K562 (cell line): Measurements from ENCODE around the gene ITPR1. TPM values are rescaled to one million over a fixed set of nuclear protein-coding genes. Genes with fewer than 3 reads are reported as not detected.

Experiments
- ATAC-seq: fragments of 200-7000 bp; cut with Tn5 transposase; 3 replicates; pipeline ENCODE4 v1.9.1; 2020; ENCODE audit warnings: moderate library complexity
- BruUV-seq: library from RNA; stranded (reverse); fragments of 400-500 nt; replicated peaks from 2 replicates; lab custom pipeline; 2021; lab: Mats Ljungman, UMichigan
- CTCF ChIA-PET: fragments of 300-600 bp; formaldehyde crosslinking; extraction: SDS; loops from one replicate; lab custom pipeline; 2021; ENCODE audit warnings: low intra/inter-chr PET ratio; lab: Yijun Ruan, JAX
- POLR2A ChIA-PET: fragments of 300-600, 350-650 bp; sonication (Branson Sonifier 250); formaldehyde crosslinking; extraction: SDS; loops from one replicate; lab custom pipeline; 2021; ENCODE audit warnings: antibody characterized with exemption, inconsistent platforms; lab: Yijun Ruan, JAX
- DNase-seq, 4 experiments: peaks; one replicate each; pipeline versions ENCODE4 v3.0.0 to v3.0.0-alpha.2; 2011 to 2018; ENCODE audit warnings: low spot score in 3 of 4, mixed read lengths in 3 of 4; ENCODE audit errors: extremely low read depth in 1 of 4
- FAIRE-seq: peaks from 2 replicates; lab custom pipeline; 2011; peaks lifted over from hg19 to GRCh38; lab: Jason Lieb, UNC
- H2AFZ ChIP-seq: 2 replicates; pipeline ENCODE4 v1.6.0; 2011; ENCODE audit warnings: low read depth, low read length, control low read depth, inconsistent platforms
- H3K27ac ChIP-seq: fragments of 200-600 bp; 3 replicates; pipeline ENCODE4 v1.8.0; 2011; ENCODE audit warnings: low read depth, mild to moderate bottlenecking, control low read depth, inconsistent platforms, low read length, moderate library complexity, mixed read lengths; ENCODE audit errors: extremely low read depth
- H3K27me3 ChIP-seq, 2 experiments: fragments of 300-600 bp in 1 of 2; 2 replicates in 1 of 2; 3 replicates in 1 of 2; pipeline versions ENCODE4 v1.6.0 to v1.8.0; 2011; ENCODE audit warnings: inconsistent platforms in 2 of 2, low read length in 2 of 2, mild to moderate bottlenecking in 1 of 2, mixed read lengths in 1 of 2, moderate library complexity in 1 of 2; ENCODE audit not compliant: control insufficient read depth in 2 of 2, insufficient read depth in 2 of 2
- H3K36me3 ChIP-seq: fragments of 300-600 bp; 3 replicates; pipeline ENCODE4 v1.8.0; 2011; ENCODE audit warnings: mild to moderate bottlenecking, low read length, inconsistent platforms; ENCODE audit not compliant: control insufficient read depth, insufficient read depth
- H3K4me1 ChIP-seq, 2 experiments: fragments of 200-600 bp in 1 of 2; replicated peaks in 1 of 2; 2 replicates in 1 of 2; 3 replicates in 1 of 2; pipeline versions ENCODE4 v1.5.1 to v1.8.0; 2011; ENCODE audit warnings: inconsistent platforms in 2 of 2, low read length in 2 of 2, mild to moderate bottlenecking in 1 of 2, mixed read lengths in 1 of 2, moderate library complexity in 1 of 2; ENCODE audit not compliant: control insufficient read depth in 2 of 2, insufficient read depth in 2 of 2
- H3K4me2 ChIP-seq: 2 replicates; pipeline ENCODE4 v1.6.1; 2011; ENCODE audit warnings: low read length, control low read depth, inconsistent platforms, mixed read lengths; ENCODE audit not compliant: insufficient read depth
- H3K4me3 ChIP-seq: fragments of 200-600 bp; sonication (generic), shearing (Covaris generic); 2 replicates; pipeline ENCODE4 v1.5.1; 2016; ENCODE audit warnings: control low read depth, inconsistent platforms
- H3K79me2 ChIP-seq: fragments of 200-600 bp; 3 replicates; pipeline ENCODE4 v1.8.0; 2011; ENCODE audit warnings: low read length, inconsistent platforms; ENCODE audit not compliant: control insufficient read depth, insufficient read depth
- H3K9ac ChIP-seq, 2 experiments: 2 replicates each; pipeline versions ENCODE4 v1.6.0 to v1.6.1; 2011; ENCODE audit warnings: low read depth in 2 of 2, low read length in 2 of 2, control low read depth in 1 of 2, inconsistent platforms in 1 of 2, mild to moderate bottlenecking in 1 of 2, mixed read lengths in 1 of 2; ENCODE audit not compliant: insufficient read depth in 1 of 2
- H3K9me1 ChIP-seq: one replicate; pipeline ENCODE4 v1.6.0; 2011; ENCODE audit warnings: inconsistent platforms, mild to moderate bottlenecking, low read length, moderate library complexity; ENCODE audit not compliant: control insufficient read depth, insufficient read depth
- H3K9me3 ChIP-seq: replicated peaks from 2 replicates; pipeline ENCODE4 v1.5.1; 2011; ENCODE audit warnings: low read depth, low read length, inconsistent platforms; ENCODE audit not compliant: control insufficient read depth, insufficient read depth
- H4K20me1 ChIP-seq: replicated peaks from 2 replicates; pipeline ENCODE4 v1.6.1; 2011; ENCODE audit warnings: low read length, inconsistent platforms, mixed read lengths; ENCODE audit not compliant: control insufficient read depth, insufficient read depth
- BCOR ChIP-seq: fragments of 450-650 bp; IDR thresholded peaks from 2 replicates; pipeline ENCODE4 v1.6.1; 2016
- FUS ChIP-seq: fragments of 200-400 bp; formaldehyde crosslinking; optimal IDR thresholded peaks from 2 replicates; pipeline ENCODE3; 2017; ENCODE audit warnings: low read depth, low read length
- GATA2 ChIP-seq: sonication (generic); formaldehyde crosslinking; IDR thresholded peaks from 2 replicates; pipeline ENCODE4 v1.4.0; 2020; ENCODE audit warnings: mild to moderate bottlenecking, missing genetic modification reagents
- GTF2A2 ChIP-seq: IDR thresholded peaks from 2 replicates; pipeline ENCODE4 v1.6.1; 2016; ENCODE audit warnings: mild to moderate bottlenecking, missing genetic modification characterization, missing compliant biosample characterization
- HNRNPL ChIP-seq: fragments of 200-400 bp; formaldehyde crosslinking; IDR thresholded peaks from 2 replicates; pipeline ENCODE4 v1.6.1; 2017; ENCODE audit warnings: low read depth, mild to moderate bottlenecking, low read length
- MXI1 ChIP-seq: IDR thresholded peaks from 2 replicates; pipeline ENCODE4 v1.6.1; 2011; ENCODE audit warnings: low read depth, mild to moderate bottlenecking, improper control_type of control experiment, low read length
- NR4A1 ChIP-seq, 2 experiments: fragments of 250-450 bp in 1 of 2; fragments of 450-650 bp in 1 of 2; sonication (Bioruptor Pico) in 1 of 2; IDR thresholded peaks; 2 replicates each; pipeline versions ENCODE4 v1.4.0 to v1.6.1; 2016 to 2020; ENCODE audit warnings: mild to moderate bottlenecking in 2 of 2, missing compliant biosample characterization in 1 of 2, missing genetic modification characterization in 1 of 2, moderate library complexity in 1 of 2
- RBM34 ChIP-seq: fragments of 200-400 bp; formaldehyde crosslinking; IDR thresholded peaks from 2 replicates; pipeline ENCODE4 v1.6.1; 2018; ENCODE audit warnings: low read length, borderline replicate concordance; ENCODE audit not compliant: insufficient read depth
- RFX5 ChIP-seq: IDR thresholded peaks from 2 replicates; pipeline ENCODE4 v1.6.1; 2011; ENCODE audit warnings: low read depth, mild to moderate bottlenecking, improper control_type of control experiment, low read length
- WGBS: fragments of 100-300 bp; shearing (Covaris generic); methylation state at CpG from one replicate; pipeline ENCODE4 v1.1.6; 2016; ENCODE audit warnings: low coverage, mixed read lengths; ENCODE audit not compliant: insufficient coverage; ENCODE audit errors: missing lambda C conversion rate; 5-methylcytosine and 5-hydroxymethylcytosine counted together
- in situ Hi-C: fragments of 300-500 bp; cut with MboI; formaldehyde crosslinking; loops from 4 replicates; pipeline ENCODE4 v1.15.0; 2018; ENCODE audit warnings: inconsistent platforms, mixed read lengths
- intact Hi-C: fragments of 100-400 bp; cut with micrococcal nuclease; formaldehyde crosslinking; loops from 2 replicates; pipeline ENCODE4 v1.14.2; 2022
- polyA plus RNA-seq, 8 experiments: library from polyadenylated mRNA; depleted of rRNA in 4 of 8; stranded (reverse) in 5 of 8; unstranded in 3 of 8; fragments of >200 nt; fragmentation: Nextera tagmentation in 2 of 8; fragmentation: Illumina TruSeq in 1 of 8; extraction: Ambion mirVana in 2 of 8; extraction: Trizol in 1 of 8; gene quantifications; 2 replicates each; pipeline versions ENCODE4 v1.2.1 to v1.2.3, GENCODE V29; 2011 to 2014; ENCODE audit warnings: inconsistent platforms in 1 of 8, missing spikeins in 1 of 8
- total RNA-seq, 7 experiments: library from RNA; depleted of rRNA in 6 of 7; stranded (reverse); fragments of >200 nt in 6 of 7; fragmentation: Illumina TruSeq in 2 of 7; extraction: Trizol in 2 of 7; gene quantifications; 2 replicates each; pipeline versions ENCODE4 v1.2.1 to v1.2.3, GENCODE V29; 2011 to 2021; ENCODE audit warnings: low replicate concordance in 1 of 7
- TF ChIP-seq, protein P1 (sequence below), 2 experiments: fragments of 450-650 bp in 1 of 2; sonication (generic) in 1 of 2; formaldehyde crosslinking in 1 of 2; IDR thresholded peaks; 2 replicates each; pipeline versions ENCODE4 v1.7.1 to v1.9.0; 2016 to 2022; ENCODE audit warnings: inconsistent platforms in 1 of 2, mild to moderate bottlenecking in 1 of 2, missing genetic modification reagents in 1 of 2
- TF ChIP-seq, protein P2 (sequence below): fragments of 450-650 bp; formaldehyde crosslinking; IDR thresholded peaks from 2 replicates; pipeline ENCODE4 v1.4.0; 2020; ENCODE audit warnings: mild to moderate bottlenecking, moderate library complexity

Gene ITPR1
- total and polyA plus RNA-seq, 9 of the 15 experiments (the other 6 are each of a cell fraction or from before 2014, with no cell fraction given) = 22.4 to 40.0 (median 27.4) TPM

- peaks cover 7% of the 10 kb centered on the region; the same call in 2 of the 3 replicates for H3K36me3 ChIP-seq
- H3K27me3 ChIP-seq = no peaks in the 10 kb centered on the region
- intact Hi-C loops (no loop called here), in situ Hi-C loops (no loop called here)
- H3K4me2 ChIP-seq = no peak overlapping the region
- no peaks in the 10 kb centered on the region for H3K9me1 ChIP-seq
- peaks cover under 1 to 4% of the 10 kb centered on the region in 2 experiments; a peak in 3 of 5 replicates for H3K4me1 ChIP-seq
- peaks cover 9% of the 10 kb centered on the region for H3K9me3 ChIP-seq
- no peak overlapping the region for H3K9ac ChIP-seq
- POLR2A ChIA-PET = interaction anchor here (0.7 to 0.8 kb wide), 2 partner anchors 9 to 424 kb away, joined by 3 to 4 read pairs; no protein-coding TSS in a partner anchor
- no peak overlapping the region for H3K4me3 ChIP-seq
- H3K27ac ChIP-seq = no peak overlapping the region
- WGBS = 51% methylated on average over 3 of the region's 3 CpGs
- FAIRE-seq (no peak), DNase-seq (no peak), ATAC-seq (no peak)
- no peak overlapping the region for H2AFZ ChIP-seq
- BruUV-seq = no TSS peak
- H3K79me2 ChIP-seq = no peaks in the 10 kb centered on the region
- no peaks in the 10 kb centered on the region for H4K20me1 ChIP-seq
- CTCF ChIA-PET = no interaction called here
- TF ChIP-seq GATA2 (CRISPR knock-in tag) (no peak), MXI1 (no peak), NR4A1 (CRISPR knock-in tag; IDR thresholded peaks at IDR 0.05) (no peak), NR4A1 (tag; IDR thresholded peaks at IDR 0.05) (no peak), BCOR (no peak), HNRNPL (no peak), RFX5 (no peak), FUS (no peak), RBM34 (no peak), GTF2A2 (tag) (no peak)
- TF ChIP-seq, protein P1, sequence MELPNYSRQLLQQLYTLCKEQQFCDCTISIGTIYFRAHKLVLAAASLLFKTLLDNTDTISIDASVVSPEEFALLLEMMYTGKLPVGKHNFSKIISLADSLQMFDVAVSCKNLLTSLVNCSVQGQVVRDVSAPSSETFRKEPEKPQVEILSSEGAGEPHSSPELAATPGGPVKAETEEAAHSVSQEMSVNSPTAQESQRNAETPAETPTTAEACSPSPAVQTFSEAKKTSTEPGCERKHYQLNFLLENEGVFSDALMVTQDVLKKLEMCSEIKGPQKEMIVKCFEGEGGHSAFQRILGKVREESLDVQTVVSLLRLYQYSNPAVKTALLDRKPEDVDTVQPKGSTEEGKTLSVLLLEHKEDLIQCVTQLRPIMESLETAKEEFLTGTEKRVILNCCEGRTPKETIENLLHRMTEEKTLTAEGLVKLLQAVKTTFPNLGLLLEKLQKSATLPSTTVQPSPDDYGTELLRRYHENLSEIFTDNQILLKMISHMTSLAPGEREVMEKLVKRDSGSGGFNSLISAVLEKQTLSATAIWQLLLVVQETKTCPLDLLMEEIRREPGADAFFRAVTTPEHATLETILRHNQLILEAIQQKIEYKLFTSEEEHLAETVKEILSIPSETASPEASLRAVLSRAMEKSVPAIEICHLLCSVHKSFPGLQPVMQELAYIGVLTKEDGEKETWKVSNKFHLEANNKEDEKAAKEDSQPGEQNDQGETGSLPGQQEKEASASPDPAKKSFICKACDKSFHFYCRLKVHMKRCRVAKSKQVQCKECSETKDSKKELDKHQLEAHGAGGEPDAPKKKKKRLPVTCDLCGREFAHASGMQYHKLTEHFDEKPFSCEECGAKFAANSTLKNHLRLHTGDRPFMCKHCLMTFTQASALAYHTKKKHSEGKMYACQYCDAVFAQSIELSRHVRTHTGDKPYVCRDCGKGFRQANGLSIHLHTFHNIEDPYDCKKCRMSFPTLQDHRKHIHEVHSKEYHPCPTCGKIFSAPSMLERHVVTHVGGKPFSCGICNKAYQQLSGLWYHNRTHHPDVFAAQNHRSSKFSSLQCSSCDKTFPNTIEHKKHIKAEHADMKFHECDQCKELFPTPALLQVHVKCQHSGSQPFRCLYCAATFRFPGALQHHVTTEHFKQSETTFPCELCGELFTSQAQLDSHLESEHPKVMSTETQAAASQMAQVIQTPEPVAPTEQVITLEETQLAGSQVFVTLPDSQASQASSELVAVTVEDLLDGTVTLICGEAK (IDR thresholded peaks at IDR 0.05) = no peak
- TF ChIP-seq, protein P1 (CRISPR knock-in tag; IDR thresholded peaks at IDR 0.05) = no peak
- TF ChIP-seq, protein P2, sequence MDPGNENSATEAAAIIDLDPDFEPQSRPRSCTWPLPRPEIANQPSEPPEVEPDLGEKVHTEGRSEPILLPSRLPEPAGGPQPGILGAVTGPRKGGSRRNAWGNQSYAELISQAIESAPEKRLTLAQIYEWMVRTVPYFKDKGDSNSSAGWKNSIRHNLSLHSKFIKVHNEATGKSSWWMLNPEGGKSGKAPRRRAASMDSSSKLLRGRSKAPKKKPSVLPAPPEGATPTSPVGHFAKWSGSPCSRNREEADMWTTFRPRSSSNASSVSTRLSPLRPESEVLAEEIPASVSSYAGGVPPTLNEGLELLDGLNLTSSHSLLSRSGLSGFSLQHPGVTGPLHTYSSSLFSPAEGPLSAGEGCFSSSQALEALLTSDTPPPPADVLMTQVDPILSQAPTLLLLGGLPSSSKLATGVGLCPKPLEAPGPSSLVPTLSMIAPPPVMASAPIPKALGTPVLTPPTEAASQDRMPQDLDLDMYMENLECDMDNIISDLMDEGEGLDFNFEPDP (CRISPR knock-in tag) = no peak
Observed at GRCh38 chr3:4765212-4765611, 272.1 kb downstream of the ITPR1 start.
